MM.1S (cell line): ENCODE measurements around the gene DNAI2.

Experiments used
- DNase-seq: peaks from one replicate; pipeline ENCODE4 v3.0.0-alpha.2; 2015
- H2AFZ ChIP-seq: fragments of 300-600 bp; sonication (generic); 2 replicates; pipeline ENCODE4 v1.6.0; 2016; ENCODE audit warnings: antibody characterized with exemption, low read length
- H3F3A ChIP-seq: fragments of 300-600 bp; sonication (generic); 2 replicates; pipeline ENCODE4 v1.6.1; 2016; ENCODE audit warnings: mild to moderate bottlenecking, antibody characterized with exemption, low read length, moderate library complexity, mixed read lengths; ENCODE audit not compliant: insufficient read depth
- H3K27ac ChIP-seq: fragments of 300-600 bp; sonication (generic); 2 replicates; pipeline ENCODE4 v1.5.1; 2016; ENCODE audit warnings: mild to moderate bottlenecking, low read length
- H3K27me3 ChIP-seq: fragments of 300-600 bp; sonication (generic); replicated peaks from 2 replicates; pipeline ENCODE4 v1.6.0; 2016; ENCODE audit warnings: low read length; ENCODE audit not compliant: insufficient read depth
- H3K36me3 ChIP-seq: fragments of 300-600 bp; sonication (generic); replicated peaks from 2 replicates; pipeline ENCODE4 v1.6.1; 2016; ENCODE audit warnings: mild to moderate bottlenecking, low read length, mixed read lengths; ENCODE audit not compliant: insufficient read depth
- H3K4me1 ChIP-seq: fragments of 300-600 bp; sonication (generic); 2 replicates; pipeline ENCODE4 v1.6.1; 2016; ENCODE audit warnings: low read length, mixed read lengths
- H3K4me2 ChIP-seq: fragments of 300-600 bp; sonication (generic); 2 replicates; pipeline ENCODE4 v1.6.0; 2016; ENCODE audit warnings: low read depth, low read length
- H3K4me3 ChIP-seq: fragments of 300-600 bp; sonication (generic); 2 replicates; pipeline ENCODE4 v1.5.1; 2016; ENCODE audit warnings: low read length, mixed read lengths
- H3K79me2 ChIP-seq: fragments of 300-600 bp; sonication (generic); 2 replicates; pipeline ENCODE4 v1.6.1; 2016; ENCODE audit warnings: mixed run types, low read length, mixed read lengths
- H3K9ac ChIP-seq: fragments of 300-600 bp; sonication (generic); 2 replicates; pipeline ENCODE4 v1.6.1; 2016; ENCODE audit warnings: low read length, mixed read lengths
- H3K9me2 ChIP-seq: fragments of 300-600 bp; sonication (generic); replicated peaks from 2 replicates; pipeline ENCODE4 v1.6.1; 2016; ENCODE audit warnings: mild to moderate bottlenecking, low read length, mixed read lengths; ENCODE audit not compliant: insufficient read depth
- H3K9me3 ChIP-seq: fragments of 300-600 bp; sonication (generic); replicated peaks from 2 replicates; pipeline ENCODE4 v1.6.1; 2016; ENCODE audit warnings: mild to moderate bottlenecking, low read length, mixed read lengths; ENCODE audit not compliant: insufficient read depth
- H4K20me1 ChIP-seq: fragments of 300-600 bp; sonication (generic); 2 replicates; pipeline ENCODE4 v1.6.1; 2016; ENCODE audit warnings: mild to moderate bottlenecking, low read length, moderate library complexity, mixed read lengths; ENCODE audit not compliant: insufficient read depth
- CTCF ChIP-seq: fragments of 300-600 bp; sonication (generic); IDR thresholded peaks from 2 replicates; pipeline ENCODE4 v1.5.1; 2016; ENCODE audit warnings: antibody characterized with exemption, low read length, mixed read lengths
- EZH2 ChIP-seq: fragments of 300-600 bp; sonication (generic); optimal IDR thresholded peaks from 2 replicates; pipeline ENCODE3; 2017; ENCODE audit warnings: low read depth, mild to moderate bottlenecking, antibody characterized with exemption, low read length, mixed read lengths
- EZH2phosphoT487 ChIP-seq: fragments of 300-600 bp; sonication (generic); IDR thresholded peaks from 2 replicates; pipeline ENCODE4 v1.6.1; 2018; ENCODE audit warnings: antibody characterized with exemption, low read length

Gene DNAI2

DNA sequence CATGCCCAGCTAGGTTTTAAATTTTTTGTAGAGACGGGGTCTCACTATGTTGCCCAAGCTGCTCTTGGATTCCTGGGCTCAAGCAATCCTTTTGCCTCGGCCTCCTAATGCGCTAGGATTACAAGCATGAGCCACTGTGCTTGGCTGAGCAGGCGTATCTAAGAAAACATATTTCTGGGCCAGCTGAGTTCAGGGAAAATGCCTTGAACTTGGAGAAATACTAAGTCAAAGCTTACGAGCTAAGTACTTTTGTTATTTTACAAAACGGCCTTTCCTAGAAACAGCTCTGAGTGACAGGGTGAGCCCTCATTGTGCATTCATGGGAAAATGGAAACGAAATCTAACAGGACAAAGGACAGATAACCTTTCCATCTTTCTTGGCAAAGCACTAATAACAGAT is 24.7 kb downstream of the DNAI2 start:
- no peak for TF ChIP-seq EZH2phosphoT487
- TF ChIP-seq EZH2 = no peak
- TF ChIP-seq CTCF = no peak
- H3K4me2 ChIP-seq = no peak overlapping the region
- DNase-seq = no peak
- H3K36me3 ChIP-seq = no peaks in the 10 kb centered on the region
- H2AFZ ChIP-seq = no peak overlapping the region
- H3K4me1 ChIP-seq = no peaks in the 10 kb centered on the region
- no peak overlapping the region for H3K27ac ChIP-seq
- no peaks in the 10 kb centered on the region for H3K79me2 ChIP-seq
- H3K9ac ChIP-seq = no peak overlapping the region
- no peak overlapping the region for H3K4me3 ChIP-seq
- H3K9me2 ChIP-seq = no peaks in the 10 kb centered on the region
- no peaks in the 10 kb centered on the region for H4K20me1 ChIP-seq
- no peaks in the 10 kb centered on the region for H3K9me3 ChIP-seq
- H3K27me3 ChIP-seq = peaks cover 78% of the 10 kb centered on the region
- no peaks in the 10 kb centered on the region for H3F3A ChIP-seq

DNA sequence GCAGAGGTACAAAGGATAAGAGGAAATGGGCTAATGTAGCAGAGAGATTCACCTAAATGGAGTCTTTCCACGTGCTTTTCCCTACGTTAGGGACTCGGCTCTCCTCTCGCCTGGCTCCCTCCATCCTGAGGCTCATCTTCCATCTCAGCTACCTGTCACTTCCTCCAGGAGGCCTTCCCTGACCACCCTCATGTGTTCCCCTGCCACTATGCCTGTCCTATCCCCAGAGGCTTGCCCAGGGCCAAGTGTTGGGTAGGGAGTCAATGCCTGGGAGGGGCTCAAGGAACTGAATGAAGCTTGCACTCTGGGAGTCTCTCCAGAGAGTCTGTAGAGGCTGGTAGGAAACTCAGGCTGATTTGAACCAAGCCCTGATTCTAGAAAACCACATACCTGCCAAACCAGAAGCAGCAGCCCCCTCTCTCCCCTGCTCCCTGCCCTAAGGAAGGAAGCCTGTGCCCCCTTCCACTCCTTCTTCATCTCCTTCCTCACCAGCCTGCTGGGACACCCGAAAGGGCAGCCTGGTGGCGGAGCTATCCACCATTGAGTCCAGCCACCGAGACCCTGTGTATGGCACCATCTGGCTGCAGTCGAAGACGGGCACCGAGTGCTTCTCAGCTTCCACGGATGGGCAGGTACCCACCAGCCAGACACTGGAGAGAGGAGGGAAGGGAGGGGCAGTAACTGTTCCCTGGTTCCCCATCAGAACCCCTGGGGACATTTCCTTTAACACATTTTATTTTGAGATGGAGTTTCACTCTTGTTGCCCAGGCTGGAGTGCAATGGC is 25.4 kb downstream of the DNAI2 start:
- Histone ChIP-seq H3K79me2 (no peaks in the 10 kb centered on the region), H3K9ac (no peak overlapping the region), H3K9me2 (no peaks in the 10 kb centered on the region), H3K36me3 (no peaks in the 10 kb centered on the region), H2AFZ (no peak overlapping the region), H3K27me3 (peaks cover 76% of the 10 kb centered on the region), H3K4me1 (no peaks in the 10 kb centered on the region), H3K27ac (no peak overlapping the region), H3F3A (no peaks in the 10 kb centered on the region), H3K4me2 (no peak overlapping the region), H3K4me3 (no peak overlapping the region), H3K9me3 (no peaks in the 10 kb centered on the region), H4K20me1 (no peaks in the 10 kb centered on the region)
- no peak for DNase-seq
- no peak for TF ChIP-seq EZH2phosphoT487

- H3K27me3 ChIP-seq = peaks cover 78% of the 10 kb centered on the region
- H3K4me1 ChIP-seq = no peaks in the 10 kb centered on the region
- no peaks in the 10 kb centered on the region for H3F3A ChIP-seq
- no peak overlapping the region for H3K4me3 ChIP-seq
- H3K79me2 ChIP-seq = no peaks in the 10 kb centered on the region
- H3K27ac ChIP-seq = no peak overlapping the region
- no peak overlapping the region for H3K4me2 ChIP-seq
- H3K36me3 ChIP-seq = no peaks in the 10 kb centered on the region
- H3K9me3 ChIP-seq = no peaks in the 10 kb centered on the region
- no peak for TF ChIP-seq EZH2phosphoT487
- no peak for TF ChIP-seq EZH2
- TF ChIP-seq CTCF = no peak
- DNase-seq = no peak
- H3K9ac ChIP-seq = no peak overlapping the region
- no peak overlapping the region for H2AFZ ChIP-seq
- no peaks in the 10 kb centered on the region for H4K20me1 ChIP-seq
- H3K9me2 ChIP-seq = no peaks in the 10 kb centered on the region
Observed at GRCh38 chr17:74303305-74303704, 29.3 kb downstream of the DNAI2 start.

DNA sequence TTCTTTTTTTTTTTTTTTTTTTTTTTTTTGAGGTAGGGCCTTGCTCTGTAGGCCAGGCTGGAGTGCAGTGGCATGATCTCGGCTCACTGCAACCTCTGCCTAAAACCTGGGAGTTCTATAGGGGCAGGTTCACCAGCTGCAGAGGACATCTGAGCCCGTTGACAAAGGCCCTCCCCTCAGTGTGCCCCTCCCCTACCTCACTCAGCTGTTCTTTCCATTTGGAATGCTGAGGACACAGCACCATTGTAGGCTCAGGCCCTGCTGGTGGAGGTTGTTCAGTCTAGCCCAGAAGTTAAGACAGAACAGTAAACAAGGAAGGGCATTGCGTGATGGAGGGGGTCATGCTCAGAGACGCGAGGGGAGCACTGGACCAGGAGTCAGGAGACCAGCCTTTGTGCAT is 30.1 kb downstream of the DNAI2 start:
- H4K20me1 ChIP-seq = no peaks in the 10 kb centered on the region
- TF ChIP-seq CTCF (no peak), EZH2 (no peak), EZH2phosphoT487 (no peak)

More for the DNA sequence above, 30.1 kb downstream of the DNAI2 start:
- Histone ChIP-seq H3K27ac (no peak overlapping the region), H3K9me2 (no peaks in the 10 kb centered on the region), H3K36me3 (no peaks in the 10 kb centered on the region), H3K27me3 (peaks cover 81% of the 10 kb centered on the region), H3F3A (no peaks in the 10 kb centered on the region), H2AFZ (no peak overlapping the region), H3K9me3 (no peaks in the 10 kb centered on the region), H3K4me2 (no peak overlapping the region), H3K79me2 (no peaks in the 10 kb centered on the region), H3K4me1 (no peaks in the 10 kb centered on the region), H3K4me3 (no peak overlapping the region), H3K9ac (no peak overlapping the region)
- DNase-seq = no peak
